ENCODE measurements around the gene CYP8B1.

CYP8B1 gene

GRCh38 chr3:42867138-42867537, 8.5 kb downstream of the CYP8B1 start:
- no peaks in the 10 kb centered on the region for H3K4me1 ChIP-seq (ENCODE audit: control insufficient read depth, insufficient read depth, low read length)
- ChIA-PET CTCF (no interaction called here), POLR2A (no interaction called here)
- H3K27ac ChIP-seq (ENCODE audit: extremely low read depth, low read depth, low read length), result no peak overlapping the region
- TF ChIP-seq ZFP3 (tag by site-specific recombination; IDR thresholded peaks at IDR 0.05; ENCODE audit: low read depth) (no peak), ZFHX2 (tag by site-specific recombination; conservative IDR thresholded peaks at IDR 0.05) (no peak), ZNF2 (tag by site-specific recombination; IDR thresholded peaks at IDR 0.05) (no peak), ZNF350 (tag by site-specific recombination; IDR thresholded peaks at IDR 0.05) (no peak), ZNF140 (tag by site-specific recombination; IDR thresholded peaks at IDR 0.05) (no peak), ZNF837 (tag by site-specific recombination; IDR thresholded peaks at IDR 0.05) (no peak), ZNF10 (tag by site-specific recombination; IDR thresholded peaks at IDR 0.05) (no peak), SCRT2 (tag by site-specific recombination; IDR thresholded peaks at IDR 0.05) (no peak), ZNF26 (tag by site-specific recombination; IDR thresholded peaks at IDR 0.05) (no peak), ZNF114 (tag by site-specific recombination; IDR thresholded peaks at IDR 0.05) (no peak), REST (tag by site-specific recombination; IDR thresholded peaks at IDR 0.05) (no peak), ZNF610 (tag by site-specific recombination; IDR thresholded peaks at IDR 0.05; ENCODE audit: borderline replicate concordance) (no peak), ZNF776 (tag by site-specific recombination; IDR thresholded peaks at IDR 0.05; ENCODE audit: borderline replicate concordance) (no peak), EGR2 (tag by site-specific recombination; IDR thresholded peaks at IDR 0.05; ENCODE audit: low read depth) (no peak), ZNF146 (tag by site-specific recombination; IDR thresholded peaks at IDR 0.05) (no peak), ZNF704 (tag by site-specific recombination; IDR thresholded peaks at IDR 0.05) (no peak)
- TF ChIP-seq, protein P1, sequence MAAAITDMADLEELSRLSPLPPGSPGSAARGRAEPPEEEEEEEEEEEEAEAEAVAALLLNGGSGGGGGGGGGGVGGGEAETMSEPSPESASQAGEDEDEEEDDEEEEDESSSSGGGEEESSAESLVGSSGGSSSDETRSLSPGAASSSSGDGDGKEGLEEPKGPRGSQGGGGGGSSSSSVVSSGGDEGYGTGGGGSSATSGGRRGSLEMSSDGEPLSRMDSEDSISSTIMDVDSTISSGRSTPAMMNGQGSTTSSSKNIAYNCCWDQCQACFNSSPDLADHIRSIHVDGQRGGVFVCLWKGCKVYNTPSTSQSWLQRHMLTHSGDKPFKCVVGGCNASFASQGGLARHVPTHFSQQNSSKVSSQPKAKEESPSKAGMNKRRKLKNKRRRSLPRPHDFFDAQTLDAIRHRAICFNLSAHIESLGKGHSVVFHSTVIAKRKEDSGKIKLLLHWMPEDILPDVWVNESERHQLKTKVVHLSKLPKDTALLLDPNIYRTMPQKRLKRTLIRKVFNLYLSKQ (tag by site-specific recombination; IDR thresholded peaks at IDR 0.05; ENCODE audit: borderline replicate concordance), result no peak
- TF ChIP-seq, protein P2, sequence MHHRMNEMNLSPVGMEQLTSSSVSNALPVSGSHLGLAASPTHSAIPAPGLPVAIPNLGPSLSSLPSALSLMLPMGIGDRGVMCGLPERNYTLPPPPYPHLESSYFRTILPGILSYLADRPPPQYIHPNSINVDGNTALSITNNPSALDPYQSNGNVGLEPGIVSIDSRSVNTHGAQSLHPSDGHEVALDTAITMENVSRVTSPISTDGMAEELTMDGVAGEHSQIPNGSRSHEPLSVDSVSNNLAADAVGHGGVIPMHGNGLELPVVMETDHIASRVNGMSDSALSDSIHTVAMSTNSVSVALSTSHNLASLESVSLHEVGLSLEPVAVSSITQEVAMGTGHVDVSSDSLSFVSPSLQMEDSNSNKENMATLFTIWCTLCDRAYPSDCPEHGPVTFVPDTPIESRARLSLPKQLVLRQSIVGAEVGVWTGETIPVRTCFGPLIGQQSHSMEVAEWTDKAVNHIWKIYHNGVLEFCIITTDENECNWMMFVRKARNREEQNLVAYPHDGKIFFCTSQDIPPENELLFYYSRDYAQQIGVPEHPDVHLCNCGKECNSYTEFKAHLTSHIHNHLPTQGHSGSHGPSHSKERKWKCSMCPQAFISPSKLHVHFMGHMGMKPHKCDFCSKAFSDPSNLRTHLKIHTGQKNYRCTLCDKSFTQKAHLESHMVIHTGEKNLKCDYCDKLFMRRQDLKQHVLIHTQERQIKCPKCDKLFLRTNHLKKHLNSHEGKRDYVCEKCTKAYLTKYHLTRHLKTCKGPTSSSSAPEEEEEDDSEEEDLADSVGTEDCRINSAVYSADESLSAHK (tag by site-specific recombination; IDR thresholded peaks at IDR 0.05), result no peak
- no peaks in the 10 kb centered on the region for H3K36me3 ChIP-seq (ENCODE audit: control insufficient read depth in 2 of 2, insufficient read depth in 1 of 2, low read length in 2 of 2)
- H3K4me3 ChIP-seq (ENCODE audit: low read depth, low read length), result no peak overlapping the region
- no peaks in the 10 kb centered on the region for H3K9me3 ChIP-seq (ENCODE audit: control insufficient read depth, insufficient read depth, low read depth, low read length)
